ENCODE measurements around the gene RGS7.
"Not testable (repeated sequence)": the region's sequence is repeated elsewhere in the genome, so short reads cannot be mapped to it uniquely, and the experiment has no call there.

The RGS7 gene

GRCh38 chr1:240820816-240821215, 536.2 kb downstream of the RGS7 start:
- DNase-seq: no peak

GRCh38 chr1:240816472-240816871, 540.5 kb downstream of the RGS7 start:
- DNase-seq: no peak

DNA sequence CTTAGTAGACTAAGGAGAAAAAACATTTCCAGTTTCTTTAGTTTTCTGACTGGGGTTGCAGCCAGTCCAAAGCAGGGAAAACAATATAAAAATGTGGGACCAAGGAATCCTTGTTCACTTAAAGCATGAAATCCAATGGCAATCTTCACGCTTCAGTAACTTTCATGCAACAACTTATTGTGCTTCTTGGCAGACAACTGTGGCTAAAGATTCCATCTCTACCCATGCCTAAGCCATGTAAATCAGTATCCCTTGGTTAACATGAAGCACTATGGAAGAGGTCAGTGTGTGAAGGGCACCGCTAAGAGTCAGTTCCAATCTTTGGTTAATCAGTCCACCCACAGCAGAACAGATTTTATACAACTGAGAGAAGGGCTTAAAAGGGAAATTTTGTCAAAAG, 543.3 kb downstream of the RGS7 start:
- no peak for DNase-seq

GRCh38 chr1:240811256-240811655, 545.7 kb downstream of the RGS7 start:
- no peak for DNase-seq

DNA sequence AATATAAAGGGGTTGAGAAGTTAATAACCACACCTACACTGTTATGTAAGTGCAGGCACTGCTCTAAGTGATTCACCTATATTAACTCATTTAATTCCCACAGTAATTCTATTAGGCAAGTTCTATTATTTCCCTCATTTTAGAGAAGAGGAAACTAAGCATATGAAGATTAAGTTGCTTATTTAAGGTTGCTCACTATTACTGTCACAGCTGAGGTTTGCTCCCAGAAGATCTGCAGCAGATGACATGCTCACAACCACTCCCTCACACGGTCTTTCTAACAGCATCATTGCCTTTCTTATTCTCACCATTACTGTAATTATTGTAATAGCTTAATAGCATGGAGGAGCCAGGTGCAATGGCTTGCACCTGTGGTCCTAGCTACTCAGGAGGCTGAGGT, 548.6 kb downstream of the RGS7 start:
- no peak for DNase-seq

- no peak for DNase-seq
Measured at GRCh38 chr1:240806200-240806745, 550.7 kb downstream of the RGS7 start.

DNA sequence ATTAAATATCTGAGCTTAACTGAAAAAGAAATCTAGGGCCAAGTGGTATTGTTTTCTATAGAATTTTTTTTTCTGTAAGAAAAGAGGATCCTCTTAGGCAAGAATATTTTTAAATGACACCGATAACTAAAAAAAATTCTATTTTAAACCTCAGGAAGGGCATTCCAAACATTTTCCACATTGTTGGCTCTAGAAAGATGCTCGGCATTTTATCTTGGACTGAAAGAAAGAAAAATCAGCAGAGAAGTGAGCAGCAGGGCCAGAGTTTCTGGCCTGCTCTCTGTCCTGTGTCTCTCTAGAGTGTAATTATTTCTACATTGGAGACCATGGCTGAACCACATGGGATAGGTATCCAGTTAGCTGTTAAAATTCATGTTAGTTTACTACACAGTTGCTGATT, 552.5 kb downstream of the RGS7 start:
- no peak for DNase-seq

GRCh38 chr1:240803151-240803550, 553.9 kb downstream of the RGS7 start:
- no peak for DNase-seq

GRCh38 chr1:240802271-240802670, 554.7 kb downstream of the RGS7 start:
- no peak for DNase-seq

DNA sequence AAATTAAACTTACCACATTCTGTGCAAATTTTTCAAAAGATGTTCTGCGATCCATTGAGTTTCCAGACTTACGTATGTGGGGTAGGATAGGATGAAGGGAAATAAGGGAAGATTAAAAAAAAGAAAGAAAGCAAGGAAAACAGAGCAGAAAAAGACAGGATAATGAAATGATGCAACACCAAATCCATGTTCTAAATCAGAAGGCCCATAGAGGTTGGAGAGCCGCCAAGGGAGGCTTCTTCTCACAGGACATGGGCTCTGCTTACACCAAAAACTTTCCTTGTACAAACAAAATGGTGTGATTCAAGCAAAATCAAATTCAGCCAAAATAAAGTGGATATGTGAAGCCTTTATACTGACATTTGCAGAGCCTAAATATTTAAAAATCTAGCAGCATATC, 555.6 kb downstream of the RGS7 start:
- no peak for DNase-seq

- no peak for DNase-seq
Measured at GRCh38 chr1:240800291-240800690, 556.7 kb downstream of the RGS7 start.

- no peak for DNase-seq
Measured at GRCh38 chr1:240797050-240797449, 560.0 kb downstream of the RGS7 start.

- no peak for DNase-seq
Measured at GRCh38 chr1:240794046-240794843, 562.8 kb downstream of the RGS7 start.

DNA sequence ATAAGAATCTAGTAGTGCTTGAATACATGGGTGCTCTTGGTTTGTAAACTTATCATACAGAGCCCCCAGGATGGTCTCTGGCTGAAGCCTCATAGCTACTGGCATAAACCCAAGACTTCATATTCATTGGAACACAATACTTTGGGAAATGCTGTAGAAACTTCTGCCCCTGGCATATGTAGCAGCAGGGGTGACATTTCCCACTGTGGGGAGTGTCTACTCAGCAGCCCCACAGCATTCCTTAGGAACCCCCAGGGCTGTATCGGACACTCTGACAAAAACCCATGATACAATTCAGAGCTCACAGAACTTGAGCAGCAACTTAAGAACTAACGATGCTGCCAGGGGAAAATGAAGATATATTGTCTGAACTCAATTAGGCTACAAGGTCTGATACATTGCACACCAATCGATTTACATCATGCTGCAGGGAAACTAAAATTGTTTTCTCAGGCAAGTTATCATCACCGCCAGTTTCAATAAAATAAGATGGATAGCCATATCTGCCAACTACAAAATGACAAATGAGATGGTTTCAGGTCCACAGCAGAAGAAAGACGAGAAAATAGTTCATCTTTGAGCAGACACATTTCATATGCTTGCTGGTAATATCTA, 564.0 kb downstream of the RGS7 start:
- DNase-seq: no peak

- no peak for DNase-seq
Measured at GRCh38 chr1:240790856-240791255, 566.1 kb downstream of the RGS7 start.

DNA sequence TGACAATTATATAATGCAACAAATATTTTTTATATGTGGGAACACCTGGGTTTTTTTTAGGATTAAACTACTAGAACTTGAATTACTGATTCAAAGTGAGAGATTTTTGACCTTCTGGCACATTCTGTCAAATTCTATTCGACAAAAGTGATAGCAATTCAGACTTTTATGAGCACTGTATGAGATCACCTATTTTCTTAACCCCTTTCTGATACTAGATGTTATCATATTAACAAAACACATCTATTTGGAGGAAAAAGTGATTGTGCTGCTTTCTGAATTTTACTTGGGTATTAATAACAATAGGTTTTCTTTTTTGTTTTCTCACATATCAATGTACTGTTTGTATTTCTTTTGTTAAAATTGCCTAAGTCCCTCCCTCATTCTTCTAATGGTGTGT, 570.1 kb downstream of the RGS7 start:
- no peak for DNase-seq

GRCh38 chr1:240784776-240785175, 572.2 kb downstream of the RGS7 start:
- DNase-seq: no peak

DNA sequence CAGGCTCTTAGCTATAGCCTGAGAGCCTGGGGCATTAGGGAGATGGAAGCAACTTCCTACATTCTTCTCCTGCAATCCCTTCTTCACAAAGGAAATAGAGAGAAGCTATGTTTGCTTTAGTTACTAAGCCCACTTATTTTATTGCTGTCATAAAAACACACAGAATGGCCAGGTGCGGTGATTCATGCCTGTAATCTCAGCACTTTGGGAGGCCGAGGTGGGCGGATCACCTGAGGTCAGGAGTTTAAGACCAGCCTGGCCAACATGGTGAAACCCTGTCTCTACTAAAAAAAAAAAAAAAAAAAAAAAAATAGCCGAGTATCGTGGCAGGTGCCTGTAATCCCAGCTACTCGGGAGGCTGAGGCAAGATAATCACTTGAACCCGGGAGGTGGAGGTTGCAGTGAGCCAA, 573.3 kb downstream of the RGS7 start:
- DNase-seq: not testable (repeated sequence)

- DNase-seq: no peak
Measured at GRCh38 chr1:240776237-240776636, 580.8 kb downstream of the RGS7 start.

- DNase-seq: no peak
Measured at GRCh38 chr1:240772131-240772530, 584.9 kb downstream of the RGS7 start.

- DNase-seq: no peak
Measured at GRCh38 chr1:240771450-240771849, 585.6 kb downstream of the RGS7 start.

DNA sequence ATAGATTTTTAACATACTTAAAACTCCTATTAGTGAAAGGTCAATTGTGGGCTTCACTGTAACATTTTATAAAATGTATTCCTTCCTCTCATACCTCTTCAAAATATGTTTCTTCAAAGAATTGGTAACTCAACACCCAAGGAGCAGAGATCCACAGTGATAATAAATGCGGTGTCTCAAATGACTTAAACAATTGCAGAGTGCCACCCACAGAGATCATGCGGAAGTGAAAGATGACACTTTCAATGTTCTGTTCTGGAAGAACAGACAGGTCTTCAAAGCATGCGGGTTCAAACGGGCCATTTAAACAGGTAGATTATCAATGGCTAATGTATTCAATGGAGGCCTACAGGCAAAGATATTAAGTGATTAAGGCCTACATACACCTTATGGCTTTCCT, 588.0 kb downstream of the RGS7 start:
- DNase-seq: no peak

DNA sequence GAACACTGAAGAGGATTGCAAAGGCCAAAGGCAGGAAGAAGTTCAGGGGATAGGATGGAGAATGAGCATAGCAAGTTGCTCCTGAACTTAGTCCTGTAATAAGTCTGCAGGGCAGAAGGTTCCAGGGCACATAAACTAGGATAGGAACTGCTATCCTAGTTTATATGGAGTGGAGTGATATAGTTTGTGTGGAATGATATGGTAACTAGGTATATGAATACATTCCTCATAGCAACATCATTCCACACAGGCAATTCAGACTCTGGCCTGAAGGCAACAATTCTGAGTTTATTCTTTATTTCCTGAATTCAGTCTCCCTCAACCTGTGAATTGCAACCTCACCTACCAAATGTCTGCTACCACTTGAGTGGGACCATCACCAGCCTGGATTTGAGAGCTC, 590.2 kb downstream of the RGS7 start:
- no peak for DNase-seq

- DNase-seq: no peak
Measured at GRCh38 chr1:240765732-240766363, 591.2 kb downstream of the RGS7 start.

Measured in suppressor macrophage (primary cell).